ENCODE data around the gene S100A12.

Gene S100A12

GRCh38 chr1:153379591-153379990 is 4.2 kb upstream of the S100A12 start:
- Histone ChIP-seq H3K36me3 (replicated peaks) (no peaks in the 10 kb centered on the region), H3K27me3 (replicated peaks) (no peaks in the 10 kb centered on the region), H3K4me3 (ENCODE audit: low read depth, low read length) (no peak overlapping the region), H3K27ac (no peak overlapping the region)
- no peak for DNase-seq
- in situ Hi-C loops (cut with HindIII; ENCODE audit: low pct_ligation_motif_present, low sequenced_read_pairs), result no loop called here
- TF ChIP-seq CTCF (IDR thresholded peaks at IDR 0.05; ENCODE audit: low read depth, low read length, missing control alignments), result no peak

- Histone ChIP-seq H3K27ac (no peak overlapping the region), H3K4me3 (ENCODE audit: low read depth, low read length) (no peak overlapping the region), H3K36me3 (replicated peaks) (no peaks in the 10 kb centered on the region), H3K27me3 (replicated peaks) (no peaks in the 10 kb centered on the region)
- no peak for TF ChIP-seq CTCF (IDR thresholded peaks at IDR 0.05; ENCODE audit: low read depth, low read length, missing control alignments)
- in situ Hi-C loops (cut with HindIII; ENCODE audit: low pct_ligation_motif_present, low sequenced_read_pairs), result loop anchor here (25.0 kb wide), 1 partner anchor 113 kb away; no protein-coding TSS in a partner anchor
- DNase-seq, result no peak
These were observed 1.4 kb downstream of the S100A12 start for GRCh38 chr1:153374071-153374470.

GRCh38 chr1:153372571-153372970 is 2.9 kb downstream of the S100A12 start:
- Histone ChIP-seq H3K27ac (no peak overlapping the region), H3K36me3 (replicated peaks) (no peaks in the 10 kb centered on the region), H3K27me3 (replicated peaks) (no peaks in the 10 kb centered on the region), H3K4me3 (ENCODE audit: low read depth, low read length) (no peak overlapping the region)
- DNase-seq, result no peak
- TF ChIP-seq CTCF (IDR thresholded peaks at IDR 0.05; ENCODE audit: low read depth, low read length, missing control alignments), result no peak
- in situ Hi-C loops (cut with HindIII; ENCODE audit: low pct_ligation_motif_present, low sequenced_read_pairs), result loop anchor here (25.0 kb wide), 1 partner anchor 115 kb away; no protein-coding TSS in a partner anchor

- Histone ChIP-seq H3K27ac (no peak overlapping the region), H3K4me3 (ENCODE audit: low read depth, low read length) (no peak overlapping the region), H3K27me3 (replicated peaks) (no peaks in the 10 kb centered on the region), H3K36me3 (replicated peaks) (no peaks in the 10 kb centered on the region)
- no peak for TF ChIP-seq CTCF (IDR thresholded peaks at IDR 0.05; ENCODE audit: low read depth, low read length, missing control alignments)
- no peak for DNase-seq
- in situ Hi-C loops (cut with HindIII; ENCODE audit: low pct_ligation_motif_present, low sequenced_read_pairs), result loop anchor here (25.0 kb wide), 1 partner anchor 116 kb away; no protein-coding TSS in a partner anchor
These were observed 4.2 kb downstream of the S100A12 start for GRCh38 chr1:153371231-153371630.

GRCh38 chr1:153370146-153370545 is 5.3 kb downstream of the S100A12 start:
- Histone ChIP-seq H3K27ac (no peak overlapping the region), H3K27me3 (replicated peaks) (no peaks in the 10 kb centered on the region), H3K36me3 (replicated peaks) (no peaks in the 10 kb centered on the region), H3K4me3 (ENCODE audit: low read depth, low read length) (no peak overlapping the region)
- no peak for DNase-seq
- in situ Hi-C loops (cut with HindIII; ENCODE audit: low pct_ligation_motif_present, low sequenced_read_pairs), result loop anchor here (25.0 kb wide), 1 partner anchor 117 kb away; no protein-coding TSS in a partner anchor
- no peak for TF ChIP-seq CTCF (IDR thresholded peaks at IDR 0.05; ENCODE audit: low read depth, low read length, missing control alignments)

GRCh38 chr1:153368495-153368894 is 6.9 kb downstream of the S100A12 start:
- Histone ChIP-seq H3K4me3 (ENCODE audit: low read depth, low read length) (no peak overlapping the region), H3K36me3 (replicated peaks) (no peaks in the 10 kb centered on the region), H3K27ac (no peak overlapping the region), H3K27me3 (replicated peaks) (no peaks in the 10 kb centered on the region)
- DNase-seq, result no peak
- TF ChIP-seq CTCF (IDR thresholded peaks at IDR 0.05; ENCODE audit: low read depth, low read length, missing control alignments), result no peak
- in situ Hi-C loops (cut with HindIII; ENCODE audit: low pct_ligation_motif_present, low sequenced_read_pairs), result loop anchor here (25.0 kb wide), 1 partner anchor 119 kb away; no protein-coding TSS in a partner anchor
